NOMO-1 treated with DMSO at 0.1 percent for 48 hours (cell line): ENCODE measurements around the gene KCNQ1.
A peak's percentile ranks its signal among the peaks of the same experiment; 100 is the strongest.

Source experiments
- DNase-seq: peaks from one replicate; lab custom pipeline; 2025; ENCODE audit not compliant: unreplicated experiment; lab: John Stamatoyannopoulos, UW

The KCNQ1 gene

GRCh38 chr11:2886191-2886894 is 441.5 kb downstream of the KCNQ1 start:
- no peak for DNase-seq

GRCh38 chr11:2886936-2887335 is 442.1 kb downstream of the KCNQ1 start:
- DNase-seq = no peak

- DNase-seq = no peak
These were observed 442.8 kb downstream of the KCNQ1 start for GRCh38 chr11:2887515-2888195.

GRCh38 chr11:2888266-2888968 is 443.6 kb downstream of the KCNQ1 start:
- peak; percentile 64 for DNase-seq

GRCh38 chr11:2889362-2890273 is 444.8 kb downstream of the KCNQ1 start:
- DNase-seq = no peak

- no peak for DNase-seq
These were observed 445.9 kb downstream of the KCNQ1 start for GRCh38 chr11:2890466-2891294.

- DNase-seq = no peak
These were observed 446.8 kb downstream of the KCNQ1 start for GRCh38 chr11:2891326-2892214.

GRCh38 chr11:2892215-2892966 is 447.6 kb downstream of the KCNQ1 start:
- peak; percentile 85 for DNase-seq

GRCh38 chr11:2892967-2893528 is 448.2 kb downstream of the KCNQ1 start:
- DNase-seq = no peak

GRCh38 chr11:2893935-2894334 is 449.1 kb downstream of the KCNQ1 start:
- no peak for DNase-seq

- no peak for DNase-seq
These were observed 451.2 kb downstream of the KCNQ1 start for GRCh38 chr11:2896047-2896446.

- no peak for DNase-seq
These were observed 452.2 kb downstream of the KCNQ1 start for GRCh38 chr11:2897048-2897447.

GRCh38 chr11:2898366-2899079 is 453.7 kb downstream of the KCNQ1 start:
- DNase-seq = peak; percentile 91
